Stimulated activated naive B cell treated with anti-CD40 and anti-IgM and Interleukin-4, amounts not matched to agents 10 μg/mL and 1 μg/mL and 100 μg/mL, for 72 hours (primary cell): ENCODE data around the gene LUC7L.
"Not testable (repeated sequence)": the region's sequence is repeated elsewhere in the genome, so short reads cannot be mapped to it uniquely, and the experiment has no call there.

Experiments
- ATAC-seq, 2 donors: fragments of 150-1000 bp; cut with Tn5 transposase; replicated peaks; 2 replicates each; pipeline ENCODE4 v1.10.0; 2021; ENCODE audit warnings: moderate library complexity in 1 of 2
- DNase-seq: peaks from one replicate; pipeline ENCODE4 v3.0.0; 2021
- H3K27ac Mint-ChIP-seq: one replicate; pipeline ENCODE4 v1.8.0; 2022; ENCODE audit warnings: mild to moderate bottlenecking, mixed read lengths
- H3K27me3 Mint-ChIP-seq, 2 donors: one replicate each; pipeline ENCODE4 v1.8.0; 2022; ENCODE audit warnings: mixed read lengths in 2 of 2
- H3K36me3 Mint-ChIP-seq, 2 donors: one replicate each; pipeline ENCODE4 v1.8.0; 2022; ENCODE audit warnings: mixed read lengths in 2 of 2, mild to moderate bottlenecking in 1 of 2
- H3K4me1 Mint-ChIP-seq, 2 donors: one replicate each; pipeline ENCODE4 v1.8.0; 2022; ENCODE audit warnings: mixed read lengths in 2 of 2, mild to moderate bottlenecking in 1 of 2
- H3K4me3 Mint-ChIP-seq, 2 donors: one replicate each; pipeline ENCODE4 v1.8.0; 2022; ENCODE audit warnings: mild to moderate bottlenecking in 2 of 2, mixed read lengths in 2 of 2, moderate library complexity in 1 of 2
- H3K9me3 Mint-ChIP-seq, 2 donors: one replicate each; pipeline ENCODE4 v1.8.0; 2022; ENCODE audit warnings: mixed read lengths in 2 of 2, mild to moderate bottlenecking in 1 of 2

The LUC7L gene

GRCh38 chr16:267562-267961 lies 38.3 kb upstream of the LUC7L start:
- not testable (repeated sequence) for H3K4me1 Mint-ChIP-seq, H3K9me3 Mint-ChIP-seq, DNase-seq, ATAC-seq, H3K27ac Mint-ChIP-seq, H3K27me3 Mint-ChIP-seq, H3K4me3 Mint-ChIP-seq
- H3K36me3 Mint-ChIP-seq = peaks cover 21 to 28% of the 10 kb centered on the region in 2 donors

- H3K27me3 Mint-ChIP-seq = no peaks in the 10 kb centered on the region
- peak overlapping the region; percentile 31 for H3K27ac Mint-ChIP-seq
- H3K4me1 Mint-ChIP-seq = peaks cover 0 to 2% of the 10 kb centered on the region in 2 donors
- no peaks in the 10 kb centered on the region for H3K9me3 Mint-ChIP-seq
- H3K4me3 Mint-ChIP-seq = no peak overlapping the region
- H3K36me3 Mint-ChIP-seq = peaks cover 31 to 39% of the 10 kb centered on the region in 2 donors
- DNase-seq = no peak
- peak in 1 of 2 donors; percentile 10 for ATAC-seq
Observed at GRCh38 chr16:266258-267164, 37.3 kb upstream of the LUC7L start.

DNA sequence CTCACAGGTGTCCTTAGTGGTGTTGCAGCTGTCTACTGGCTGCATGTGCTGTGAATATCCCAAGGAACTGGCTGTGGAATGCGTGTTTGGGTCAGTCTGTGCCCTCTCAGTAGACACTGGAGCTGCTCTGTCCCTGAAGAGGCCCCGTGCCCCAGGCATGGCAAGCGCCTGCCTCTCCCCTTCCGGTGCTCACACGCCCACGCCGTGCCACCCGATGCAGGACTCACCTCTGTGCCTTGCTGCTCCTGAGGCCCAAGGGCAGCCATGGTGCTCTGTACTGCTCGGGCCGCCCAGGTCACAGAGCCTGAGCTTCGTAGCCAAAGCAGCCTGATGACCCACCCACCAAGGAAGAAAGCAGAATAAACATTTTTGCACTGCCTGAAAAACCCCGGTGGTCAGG lies 36.5 kb upstream of the LUC7L start:
- H3K27me3 Mint-ChIP-seq = no peaks in the 10 kb centered on the region
- ATAC-seq = no peak
- H3K4me1 Mint-ChIP-seq = peaks cover 0 to 2% of the 10 kb centered on the region in 2 donors
- DNase-seq = no peak
- peak overlapping the region; percentile 66 for H3K27ac Mint-ChIP-seq
- no peaks in the 10 kb centered on the region for H3K9me3 Mint-ChIP-seq
- peaks cover 37 to 44% of the 10 kb centered on the region in 2 donors for H3K36me3 Mint-ChIP-seq
- no peak overlapping the region for H3K4me3 Mint-ChIP-seq

GRCh38 chr16:265002-265529 lies 35.8 kb upstream of the LUC7L start:
- DNase-seq = no peak
- Mint-ChIP-seq H3K27me3 (no peaks in the 10 kb centered on the region), H3K9me3 (no peaks in the 10 kb centered on the region), H3K27ac (no peak overlapping the region), H3K4me3 (no peak overlapping the region), H3K36me3 (peaks cover 43 to 50% of the 10 kb centered on the region in 2 donors), H3K4me1 (peaks cover 0 to 2% of the 10 kb centered on the region in 2 donors)
- no peak for ATAC-seq

GRCh38 chr16:264440-264951 lies 35.2 kb upstream of the LUC7L start:
- Mint-ChIP-seq H3K4me3 (no peak overlapping the region), H3K27me3 (no peaks in the 10 kb centered on the region), H3K4me1 (peaks cover 0 to 2% of the 10 kb centered on the region in 2 donors), H3K9me3 (no peaks in the 10 kb centered on the region), H3K36me3 (peaks cover 44 to 51% of the 10 kb centered on the region in 2 donors), H3K27ac (no peak overlapping the region)
- DNase-seq (no peak), ATAC-seq (no peak)

- Mint-ChIP-seq H3K27me3 (no peaks in the 10 kb centered on the region), H3K4me3 (no peak overlapping the region), H3K4me1 (peaks cover 0 to 2% of the 10 kb centered on the region in 2 donors), H3K9me3 (no peaks in the 10 kb centered on the region), H3K36me3 (peaks cover 47 to 51% of the 10 kb centered on the region in 2 donors), H3K27ac (no peak overlapping the region)
- ATAC-seq (no peak), DNase-seq (no peak)
Observed at GRCh38 chr16:263944-264343, 34.7 kb upstream of the LUC7L start.

DNA sequence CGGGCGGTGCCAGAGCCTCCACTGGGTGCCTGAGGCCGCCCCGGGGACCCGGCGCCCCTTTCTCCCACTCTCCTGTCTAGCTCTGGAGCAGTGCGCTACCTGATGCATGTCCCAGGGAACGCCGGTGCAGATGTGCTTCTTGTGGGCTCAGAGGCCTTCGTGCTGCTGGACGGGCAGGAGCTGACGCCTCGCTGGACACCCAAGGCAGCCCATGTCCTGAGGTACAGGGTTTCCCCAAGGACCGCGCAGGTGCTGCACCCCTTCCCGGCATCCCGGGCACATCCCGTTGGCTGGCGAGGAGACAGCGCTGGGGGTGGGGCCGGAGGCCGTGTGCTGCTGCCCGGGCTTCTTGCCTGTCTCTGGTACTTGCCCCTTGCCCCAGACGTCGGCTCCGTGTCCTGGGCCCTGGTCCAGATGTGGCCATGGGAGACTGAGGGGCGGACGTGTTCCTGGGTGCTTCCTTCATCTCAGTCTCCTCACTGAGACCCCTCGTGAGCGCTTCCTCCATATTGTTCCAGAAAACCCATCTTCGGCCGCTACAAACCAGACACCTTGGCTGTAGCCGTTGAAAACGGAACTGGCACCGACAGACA lies 34.0 kb upstream of the LUC7L start:
- peaks cover 0 to 2% of the 10 kb centered on the region in 2 donors for H3K4me1 Mint-ChIP-seq
- H3K4me3 Mint-ChIP-seq = no peak overlapping the region
- H3K36me3 Mint-ChIP-seq = peaks cover 47 to 51% of the 10 kb centered on the region in 2 donors
- DNase-seq (no peak), ATAC-seq (no peak)
- no peaks in the 10 kb centered on the region for H3K9me3 Mint-ChIP-seq
- H3K27ac Mint-ChIP-seq = peak overlapping the region; percentile 42
- H3K27me3 Mint-ChIP-seq = no peaks in the 10 kb centered on the region

DNA sequence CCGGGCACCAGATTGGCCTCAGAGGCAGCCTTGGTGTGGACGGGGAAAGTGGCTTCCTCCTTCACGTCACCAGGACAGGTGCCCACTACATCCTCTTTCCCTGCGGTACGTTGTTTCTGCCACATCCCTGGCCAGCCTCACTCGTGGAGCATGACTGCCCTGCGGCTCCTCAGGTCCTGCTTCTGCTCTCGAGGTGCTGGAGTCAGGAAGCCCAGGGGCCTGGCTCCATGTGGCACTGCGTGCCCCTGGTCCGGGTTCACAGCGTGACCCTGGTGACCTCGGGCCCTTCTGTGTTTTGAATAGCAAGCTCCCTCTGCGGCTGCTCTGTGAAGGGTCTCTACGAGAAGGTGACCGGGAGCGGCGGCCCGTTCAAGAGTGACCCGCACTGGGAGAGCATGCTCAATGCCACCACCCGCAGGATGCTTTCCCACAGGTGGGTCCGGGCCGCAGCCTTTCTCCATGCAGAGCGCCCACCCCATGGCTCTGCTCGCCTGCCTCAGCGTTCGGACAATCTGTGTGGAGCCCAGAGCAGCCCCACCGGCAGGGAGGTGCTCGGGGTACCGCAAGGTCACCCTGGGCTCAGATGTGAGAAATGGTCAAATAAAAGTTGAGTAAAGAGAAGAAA lies 33.0 kb upstream of the LUC7L start:
- H3K4me1 Mint-ChIP-seq = peaks cover 0 to under 1% of the 10 kb centered on the region in 2 donors
- no peak for ATAC-seq
- no peaks in the 10 kb centered on the region for H3K27me3 Mint-ChIP-seq

DNA sequence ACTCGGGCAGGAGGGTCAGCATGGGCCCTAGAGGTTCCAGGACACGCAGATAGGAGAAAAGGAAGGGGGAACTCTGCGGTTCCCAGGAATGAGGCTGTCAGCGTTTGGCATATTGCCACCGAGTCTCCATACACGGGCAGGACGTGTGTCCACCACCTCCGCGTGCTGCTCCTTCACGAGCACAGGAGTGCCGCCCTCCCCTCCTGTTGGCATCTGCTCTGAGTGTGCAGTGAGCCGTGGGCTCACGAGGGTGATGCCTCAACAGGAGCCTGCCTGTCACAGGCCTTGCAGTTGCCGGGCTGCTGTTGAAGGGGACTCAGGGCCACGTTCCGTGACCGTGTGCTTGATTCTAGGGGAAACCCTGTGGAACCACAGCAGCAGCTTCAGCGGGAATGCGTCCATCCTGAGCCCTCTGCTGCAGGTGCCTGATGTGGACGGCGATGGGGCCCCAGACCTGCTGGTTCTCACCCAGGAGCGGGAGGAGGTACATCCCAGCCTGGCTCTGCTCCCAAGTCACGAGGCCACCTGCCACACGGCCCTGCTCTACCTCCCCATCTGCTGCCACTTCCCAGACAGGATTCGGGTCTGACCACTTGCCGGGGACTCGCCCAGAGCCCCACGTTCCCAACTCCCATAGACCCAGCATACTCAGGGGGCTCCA lies 31.9 kb upstream of the LUC7L start:
- Mint-ChIP-seq H3K27ac (no peak overlapping the region), H3K36me3 (peaks cover 52 to 56% of the 10 kb centered on the region in 2 donors)

More for the DNA sequence above, 33.0 kb upstream of the LUC7L start:
- Mint-ChIP-seq H3K4me3 (no peak overlapping the region), H3K9me3 (no peaks in the 10 kb centered on the region), H3K36me3 (peaks cover 52 to 54% of the 10 kb centered on the region in 2 donors), H3K27ac (peak overlapping the region; percentile 69)
- no peak for DNase-seq

DNA sequence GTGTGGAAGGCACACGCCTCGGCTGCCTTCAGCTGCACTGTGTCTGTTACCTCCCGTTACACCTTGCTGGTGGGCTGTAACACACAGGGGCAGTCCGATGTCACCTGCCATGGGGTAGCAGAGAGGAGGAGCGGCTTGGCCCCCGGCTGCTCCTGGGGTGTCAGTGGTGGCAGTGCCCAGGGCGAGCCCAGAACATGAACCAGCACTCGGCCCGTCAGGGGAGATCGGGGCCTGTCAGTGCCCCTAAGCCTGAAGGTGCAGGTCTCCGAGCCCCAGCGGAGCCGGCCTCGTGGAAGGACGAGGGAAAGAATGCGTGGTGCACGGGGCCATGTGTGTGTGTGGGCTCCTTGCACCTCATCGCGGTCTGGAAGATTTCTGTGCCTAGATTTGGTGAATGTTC lies 31.1 kb upstream of the LUC7L start:
- ATAC-seq = no peak
- Mint-ChIP-seq H3K9me3 (no peaks in the 10 kb centered on the region), H3K27me3 (no peaks in the 10 kb centered on the region), H3K36me3 (peaks cover 51 to 61% of the 10 kb centered on the region in 2 donors), H3K4me1 (peaks cover 0 to 2% of the 10 kb centered on the region in 2 donors), H3K27ac (no peak overlapping the region), H3K4me3 (no peak overlapping the region)
- DNase-seq = no peak

More for the DNA sequence above, 31.9 kb upstream of the LUC7L start:
- Mint-ChIP-seq H3K27me3 (no peaks in the 10 kb centered on the region), H3K9me3 (no peaks in the 10 kb centered on the region), H3K4me1 (no peaks in the 10 kb centered on the region), H3K4me3 (no peak overlapping the region)
- ATAC-seq = no peak
- no peak for DNase-seq

GRCh38 chr16:259814-260253 lies 30.6 kb upstream of the LUC7L start:
- Mint-ChIP-seq H3K27me3 (no peaks in the 10 kb centered on the region), H3K4me1 (peaks cover 0 to 2% of the 10 kb centered on the region in 2 donors), H3K36me3 (peaks cover 52 to 59% of the 10 kb centered on the region in 2 donors), H3K4me3 (no peak overlapping the region), H3K9me3 (no peaks in the 10 kb centered on the region), H3K27ac (no peak overlapping the region)
- ATAC-seq (no peak), DNase-seq (no peak)

DNA sequence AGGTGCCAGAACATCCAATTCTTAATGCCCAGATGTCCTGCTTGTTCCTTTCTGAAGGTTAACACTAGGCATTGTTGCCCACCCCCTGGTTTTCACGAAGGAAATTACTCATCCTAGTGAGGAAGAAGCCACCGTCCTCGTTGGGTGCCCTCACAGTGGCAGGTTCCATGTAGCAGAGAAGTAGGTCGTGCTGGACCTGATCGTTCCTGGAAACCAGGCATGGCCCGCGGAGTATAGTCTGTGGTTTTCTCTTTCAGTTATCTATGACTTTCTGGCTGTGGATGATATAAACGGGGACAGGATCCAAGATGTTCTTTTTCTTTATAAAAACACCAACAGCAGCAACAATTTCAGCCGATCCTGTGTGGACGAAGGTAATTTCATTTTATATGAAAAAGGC lies 30.0 kb upstream of the LUC7L start:
- Mint-ChIP-seq H3K27ac (no peak overlapping the region), H3K36me3 (peaks cover 56 to 59% of the 10 kb centered on the region in 2 donors), H3K9me3 (no peaks in the 10 kb centered on the region), H3K4me3 (no peak overlapping the region), H3K27me3 (no peaks in the 10 kb centered on the region), H3K4me1 (peaks cover under 1 to 2% of the 10 kb centered on the region in 2 donors)
- no peak for ATAC-seq
- DNase-seq = no peak

- not testable (repeated sequence) for ATAC-seq, DNase-seq, H3K9me3 Mint-ChIP-seq, H3K27ac Mint-ChIP-seq, H3K4me3 Mint-ChIP-seq, H3K27me3 Mint-ChIP-seq, H3K4me1 Mint-ChIP-seq
- H3K36me3 Mint-ChIP-seq = peaks cover 48 to 56% of the 10 kb centered on the region in 2 donors
Observed at GRCh38 chr16:258091-258490, 28.8 kb upstream of the LUC7L start.

- H3K4me3 Mint-ChIP-seq = no peak overlapping the region
Observed at GRCh38 chr16:255183-255582, 25.9 kb upstream of the LUC7L start.

More at GRCh38 chr16:255183-255582, 25.9 kb upstream of the LUC7L start:
- ATAC-seq (no peak), DNase-seq (no peak)
- Mint-ChIP-seq H3K27ac (no peak overlapping the region), H3K36me3 (peaks cover 40 to 48% of the 10 kb centered on the region in 2 donors), H3K4me1 (peaks cover 8 to 25% of the 10 kb centered on the region in 2 donors), H3K9me3 (no peaks in the 10 kb centered on the region), H3K27me3 (no peaks in the 10 kb centered on the region)
